CD14-positive monocyte (primary cell): ENCODE measurements around the gene ANKLE2. TPM values are rescaled to one million over a fixed set of nuclear protein-coding genes. Genes with fewer than 3 reads are reported as not detected.
A peak's percentile ranks its signal among the peaks of the same experiment; 100 is the strongest.

Experiments used
- DNase-seq, 3 donors: peaks; one replicate each; pipeline ENCODE4 v3.0.0-alpha.2; 2011 to 2022
- H2AFZ ChIP-seq: 2 replicates; pipeline ENCODE4 v1.6.0; 2012; ENCODE audit warnings: mild to moderate bottlenecking, low read depth, low read length, inconsistent platforms; ENCODE audit not compliant: insufficient read depth, poor library complexity, severe bottlenecking
- H3K27ac ChIP-seq, 2 donors: 1 replicate in 1 of 2; 2 replicates in 1 of 2; pipeline ENCODE4 v1.5.1; 2012 to 2013; ENCODE audit warnings: low read length in 2 of 2, control low read depth in 1 of 2, inconsistent platforms in 1 of 2, low read depth in 1 of 2, mild to moderate bottlenecking in 1 of 2
- H3K27me3 ChIP-seq, 2 donors: one replicate each; pipeline versions ENCODE4 v1.6.0 to v1.6.1; 2011 to 2013; ENCODE audit warnings: low read length in 2 of 2; ENCODE audit not compliant: control insufficient read depth in 2 of 2, insufficient read depth in 2 of 2
- H3K36me3 ChIP-seq, 2 donors: replicated peaks in 1 of 2; 1 replicate in 1 of 2; 2 replicates in 1 of 2; pipeline versions ENCODE4 v1.5.1 to v1.6.1; 2012 to 2013; ENCODE audit warnings: low read length in 2 of 2, control low read depth in 1 of 2, inconsistent platforms in 1 of 2, mild to moderate bottlenecking in 1 of 2; ENCODE audit not compliant: insufficient read depth in 2 of 2, control insufficient read depth in 1 of 2
- H3K4me1 ChIP-seq, 2 donors: 1 replicate in 1 of 2; 2 replicates in 1 of 2; pipeline versions ENCODE4 v1.5.1 to v1.6.1; 2012 to 2013; ENCODE audit warnings: low read length in 2 of 2, control low read depth in 1 of 2, inconsistent platforms in 1 of 2, mild to moderate bottlenecking in 1 of 2, moderate library complexity in 1 of 2; ENCODE audit not compliant: insufficient read depth in 2 of 2, control insufficient read depth in 1 of 2
- H3K4me2 ChIP-seq: replicated peaks from 2 replicates; pipeline ENCODE3; 2012; ENCODE audit warnings: low read length, moderate library complexity, mild to moderate bottlenecking; ENCODE audit not compliant: poor library complexity, severe bottlenecking; ENCODE audit errors: extremely low read depth
- H3K4me3 ChIP-seq, 3 experiments: fragments of 200-600 bp in 1 of 3; sonication (generic) in 1 of 3; replicated peaks in 1 of 3; 1 replicate in 2 of 3; 2 replicates in 1 of 3; pipeline ENCODE4 v1.5.1; 2011 to 2013; ENCODE audit warnings: low read length in 3 of 3, mild to moderate bottlenecking in 3 of 3, control low read depth in 2 of 3, low read depth in 2 of 3, inconsistent platforms in 1 of 3, moderate library complexity in 1 of 3
- H3K79me2 ChIP-seq: 2 replicates; pipeline ENCODE4 v1.6.0; 2012; ENCODE audit warnings: mild to moderate bottlenecking, control low read depth, inconsistent platforms, low read length, moderate library complexity; ENCODE audit not compliant: insufficient read depth
- H3K9ac ChIP-seq: 2 replicates; pipeline ENCODE4 v1.6.0; 2017; ENCODE audit warnings: low read length, mild to moderate bottlenecking; ENCODE audit not compliant: insufficient read depth, poor library complexity, severe bottlenecking
- H3K9me3 ChIP-seq, 2 donors: replicated peaks in 1 of 2; 1 replicate in 1 of 2; 2 replicates in 1 of 2; pipeline versions ENCODE4 v1.5.1 to v1.6.1; 2012 to 2013; ENCODE audit warnings: low read length in 2 of 2, control low read depth in 1 of 2; ENCODE audit not compliant: control insufficient read depth in 1 of 2, insufficient read depth in 1 of 2
- H4K20me1 ChIP-seq: 2 replicates; pipeline ENCODE4 v1.6.0; 2012; ENCODE audit warnings: mild to moderate bottlenecking, low read length, control low read depth, moderate library complexity; ENCODE audit not compliant: insufficient read depth
- H3K27ac Mint-ChIP-seq, 7 donors: one replicate each; pipeline ENCODE4 v1.8.0; 2020; ENCODE audit warnings: mild to moderate bottlenecking in 7 of 7, mixed read lengths in 7 of 7, moderate library complexity in 6 of 7, inconsistent platforms in 2 of 7
- H3K27me3 Mint-ChIP-seq, 3 donors: one replicate each; pipeline ENCODE4 v1.8.0; 2021 to 2022; ENCODE audit warnings: low read depth in 3 of 3, mild to moderate bottlenecking in 3 of 3, mixed read lengths in 3 of 3, moderate library complexity in 3 of 3, inconsistent platforms in 1 of 3
- H3K36me3 Mint-ChIP-seq, 2 donors: one replicate each; pipeline ENCODE4 v1.8.0; 2020; ENCODE audit warnings: mixed read lengths in 2 of 2, inconsistent platforms in 1 of 2, mild to moderate bottlenecking in 1 of 2
- H3K4me1 Mint-ChIP-seq: one replicate; pipeline ENCODE4 v1.8.0; 2020; ENCODE audit warnings: mild to moderate bottlenecking, mixed read lengths
- H3K4me3 Mint-ChIP-seq, 2 donors: one replicate each; pipeline ENCODE4 v1.8.0; 2020; ENCODE audit warnings: mild to moderate bottlenecking in 2 of 2, mixed read lengths in 2 of 2, moderate library complexity in 1 of 2
- H3K9me3 Mint-ChIP-seq, 7 donors: one replicate each; pipeline ENCODE4 v1.8.0; 2020 to 2022; ENCODE audit warnings: mixed read lengths in 7 of 7, mild to moderate bottlenecking in 6 of 7, moderate library complexity in 6 of 7, inconsistent platforms in 2 of 7
- WGBS: methylation state at CpG from one replicate; pipeline ENCODE4 v1.1.5; 2013; ENCODE audit warnings: missing lambda C conversion rate; ENCODE audit not compliant: insufficient coverage; 5-methylcytosine and 5-hydroxymethylcytosine counted together
- intact Hi-C, 2 donors: fragments of 100-400 bp; cut with micrococcal nuclease; formaldehyde crosslinking; loops; one replicate each; pipeline versions ENCODE4 v1.15.0 to v1.15.1; 2023
- polyA plus RNA-seq, 3 donors: library from polyadenylated mRNA; depleted of rRNA in 1 of 3; unstranded in 2 of 3; stranded (reverse) in 1 of 3; fragments of 300-500 nt in 2 of 3; fragments of >200 nt in 1 of 3; fragmentation: Illumina TruSeq in 2 of 3; gene quantifications; 1 replicate in 2 of 3; 2 replicates in 1 of 3; pipeline ENCODE4 v1.2.3, GENCODE V29; 2012 to 2021
- TF ChIP-seq, protein P1 (sequence below): fragments of 200-600 bp; IDR thresholded peaks from one replicate; pipeline ENCODE4 v1.8.0; 2022; ENCODE audit warnings: antibody characterized with exemption, mild to moderate bottlenecking

The ANKLE2 gene
- polyA plus RNA-seq, 3 donors: 10.1 to 88.4 (median 15.0) TPM

DNA sequence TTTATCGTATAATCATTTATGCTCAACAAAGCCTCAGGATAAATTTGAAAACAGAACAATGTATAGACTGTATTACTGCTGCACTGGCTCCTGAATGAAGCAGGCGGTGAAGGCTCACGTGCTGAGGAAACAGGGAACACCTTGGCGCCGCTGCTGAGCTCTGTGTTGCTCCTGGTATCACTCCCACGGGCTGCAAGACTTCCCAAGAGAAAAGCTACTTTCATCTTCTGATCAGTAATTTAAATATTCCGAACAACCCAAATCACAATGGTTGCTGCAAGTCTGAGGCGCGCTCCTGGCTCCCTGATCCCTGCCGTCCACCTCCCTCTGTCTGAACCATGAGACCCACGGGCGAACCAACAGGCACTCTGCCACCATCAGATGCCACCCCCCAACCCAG is 35.2 kb downstream of the ANKLE2 start:
- no peaks in the 10 kb centered on the region for H3K27me3 Mint-ChIP-seq
- H3K4me1 Mint-ChIP-seq: no peaks in the 10 kb centered on the region
- H3K9me3 Mint-ChIP-seq: peaks cover 0 to 4% (median 0%) of the 10 kb centered on the region in 7 donors
- intact Hi-C loops: no loop called here
- Histone ChIP-seq H3K9ac (no peak overlapping the region), H3K27me3 (no peaks in the 10 kb centered on the region), H2AFZ (no peak overlapping the region), H3K4me3 (no peak overlapping the region), H3K36me3 (peaks cover 81 to 96% of the 10 kb centered on the region in 2 donors), H3K4me1 (no peaks in the 10 kb centered on the region), H4K20me1 (peaks cover 4% of the 10 kb centered on the region), H3K27ac (no peak overlapping the region), H3K4me2 (no peak overlapping the region), H3K9me3 (no peaks in the 10 kb centered on the region), H3K79me2 (no peaks in the 10 kb centered on the region)
- 99% methylated on average over 8 of the region's 12 CpGs for WGBS
- H3K4me3 Mint-ChIP-seq: no peak overlapping the region
- TF ChIP-seq, protein P1, sequence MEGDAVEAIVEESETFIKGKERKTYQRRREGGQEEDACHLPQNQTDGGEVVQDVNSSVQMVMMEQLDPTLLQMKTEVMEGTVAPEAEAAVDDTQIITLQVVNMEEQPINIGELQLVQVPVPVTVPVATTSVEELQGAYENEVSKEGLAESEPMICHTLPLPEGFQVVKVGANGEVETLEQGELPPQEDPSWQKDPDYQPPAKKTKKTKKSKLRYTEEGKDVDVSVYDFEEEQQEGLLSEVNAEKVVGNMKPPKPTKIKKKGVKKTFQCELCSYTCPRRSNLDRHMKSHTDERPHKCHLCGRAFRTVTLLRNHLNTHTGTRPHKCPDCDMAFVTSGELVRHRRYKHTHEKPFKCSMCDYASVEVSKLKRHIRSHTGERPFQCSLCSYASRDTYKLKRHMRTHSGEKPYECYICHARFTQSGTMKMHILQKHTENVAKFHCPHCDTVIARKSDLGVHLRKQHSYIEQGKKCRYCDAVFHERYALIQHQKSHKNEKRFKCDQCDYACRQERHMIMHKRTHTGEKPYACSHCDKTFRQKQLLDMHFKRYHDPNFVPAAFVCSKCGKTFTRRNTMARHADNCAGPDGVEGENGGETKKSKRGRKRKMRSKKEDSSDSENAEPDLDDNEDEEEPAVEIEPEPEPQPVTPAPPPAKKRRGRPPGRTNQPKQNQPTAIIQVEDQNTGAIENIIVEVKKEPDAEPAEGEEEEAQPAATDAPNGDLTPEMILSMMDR: no peak
- no peak for DNase-seq
- no peak overlapping the region for H3K27ac Mint-ChIP-seq
- H3K36me3 Mint-ChIP-seq: peaks cover 78 to 93% of the 10 kb centered on the region in 2 donors

DNA sequence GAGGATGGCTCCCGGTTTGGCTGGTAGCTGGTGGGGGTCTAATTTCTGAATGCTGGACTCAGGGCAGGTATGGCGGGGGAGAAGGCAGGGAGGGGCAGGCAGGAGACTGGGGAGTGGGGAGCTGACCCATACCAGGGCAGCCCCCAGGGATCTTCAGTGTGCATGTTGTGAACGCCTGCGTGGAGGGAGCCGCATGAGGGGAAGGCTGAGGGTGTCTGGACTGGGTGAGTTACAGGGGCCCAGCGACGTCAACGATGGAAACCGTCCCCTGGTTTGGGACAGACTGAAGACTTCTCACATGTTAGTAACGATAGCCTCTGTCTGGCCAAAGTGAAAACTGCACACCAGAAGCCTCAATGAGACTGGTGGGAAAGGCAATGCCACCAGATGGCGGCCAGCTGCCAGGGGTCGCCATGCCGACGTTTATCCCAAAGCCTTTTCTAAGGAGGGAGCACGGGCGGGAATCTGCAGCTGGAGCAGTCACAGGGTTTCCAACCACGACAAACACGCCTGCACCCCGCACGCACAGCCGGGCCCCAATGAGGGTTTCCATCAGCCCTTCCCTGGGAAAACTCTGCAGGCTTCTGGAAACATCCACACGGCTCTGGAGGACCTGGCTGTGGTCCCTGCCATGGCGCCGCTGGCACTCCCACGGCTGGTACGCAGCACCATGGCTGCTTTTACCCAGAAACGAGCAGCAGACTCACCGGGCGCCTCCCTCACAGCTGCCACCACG is 37.0 kb downstream of the ANKLE2 start:
- no peak overlapping the region for H3K4me3 ChIP-seq
- H4K20me1 ChIP-seq: peaks cover 5% of the 10 kb centered on the region
- Mint-ChIP-seq H3K4me1 (no peaks in the 10 kb centered on the region), H3K27me3 (no peaks in the 10 kb centered on the region), H3K27ac (peak overlapping the region in 2 of 7 donors; percentile 66 to 70), H3K9me3 (peaks cover 0 to 2% (median 0%) of the 10 kb centered on the region in 7 donors), H3K36me3 (peaks cover 76 to 93% of the 10 kb centered on the region in 2 donors), H3K4me3 (no peak overlapping the region)
- H3K27ac ChIP-seq: no peak overlapping the region
- no peak overlapping the region for H2AFZ ChIP-seq
- peaks cover 79 to 96% of the 10 kb centered on the region in 2 donors for H3K36me3 ChIP-seq
- intact Hi-C loops: no loop called here
- H3K27me3 ChIP-seq: no peaks in the 10 kb centered on the region
- H3K4me2 ChIP-seq: no peak overlapping the region
- WGBS: 95% methylated on average over 28 of the region's 30 CpGs
- no peaks in the 10 kb centered on the region for H3K4me1 ChIP-seq
- TF ChIP-seq, protein P1: no peak
- no peak overlapping the region for H3K9ac ChIP-seq
- peak in 1 of 3 donors; percentile 2 for DNase-seq
- H3K9me3 ChIP-seq: no peaks in the 10 kb centered on the region
- no peaks in the 10 kb centered on the region for H3K79me2 ChIP-seq
